PC-9 (cell line): ENCODE results near the gene FGD2. TPM values are rescaled to one million over a fixed set of nuclear protein-coding genes. Genes with fewer than 3 reads are reported as not detected.

Source experiments
- BruUV-seq: library from RNA; stranded (reverse); fragments of 400-500 nt; replicated peaks from 2 replicates; lab custom pipeline; 2021; lab: Mats Ljungman, UMichigan
- CTCF ChIA-PET: fragments of 300-600 bp; sonication (Branson Sonifier 250); formaldehyde crosslinking; loops from one replicate; lab custom pipeline; 2022; ENCODE audit warnings: antibody characterized with exemption; lab: Charles Lee
- POLR2A ChIA-PET: fragments of 300-600 bp; sonication (Branson Sonifier 250); formaldehyde crosslinking; loops from one replicate; lab custom pipeline; 2022; ENCODE audit warnings: antibody characterized with exemption; ENCODE audit not compliant: unreplicated experiment; lab: Charles Lee
- DNase-seq, 2 experiments: peaks; one replicate each; pipeline versions ENCODE4 v3.0.0 to v3.0.0-alpha.2; 2015 to 2022; ENCODE audit warnings: mixed read lengths in 1 of 2
- H2AFZ ChIP-seq: fragments of 200-600 bp; sonication (generic); 2 replicates; pipeline ENCODE4 v1.8.1; 2017; ENCODE audit warnings: antibody characterized with exemption
- H3F3A ChIP-seq: fragments of 200-600 bp; sonication (generic); 2 replicates; pipeline ENCODE4 v1.8.1; 2017; ENCODE audit warnings: antibody characterized with exemption, mild to moderate bottlenecking, low read depth; ENCODE audit not compliant: insufficient read depth
- H3K27ac ChIP-seq: fragments of 200-600 bp; sonication (generic); 2 replicates; pipeline ENCODE4 v1.6.1; 2016; ENCODE audit warnings: mixed run types
- H3K27me3 ChIP-seq: fragments of 200-600 bp; sonication (generic); 2 replicates; pipeline ENCODE4 v1.6.1; 2016; ENCODE audit warnings: low read depth, mixed run types; ENCODE audit not compliant: insufficient read depth
- H3K36me3 ChIP-seq: fragments of 200-600 bp; sonication (generic); 2 replicates; pipeline ENCODE4 v1.6.1; 2016; ENCODE audit warnings: low read depth, mixed run types
- H3K4me1 ChIP-seq: fragments of 200-600 bp; sonication (generic); replicated peaks from 2 replicates; pipeline ENCODE4 v1.6.1; 2016; ENCODE audit warnings: mixed run types; ENCODE audit not compliant: insufficient read depth
- H3K4me2 ChIP-seq: fragments of 200-600 bp; sonication (generic); 2 replicates; pipeline ENCODE4 v1.6.1; 2017; ENCODE audit warnings: mixed run types
- H3K4me3 ChIP-seq: fragments of 200-600 bp; sonication (generic); 2 replicates; pipeline ENCODE4 v1.6.1; 2016; ENCODE audit warnings: mixed run types
- H3K79me2 ChIP-seq: fragments of 200-600 bp; sonication (generic); 2 replicates; pipeline ENCODE4 v1.6.1; 2017; ENCODE audit warnings: low read depth, mixed run types
- H3K9me2 ChIP-seq: fragments of 200-600 bp; sonication (generic); 2 replicates; pipeline ENCODE4 v1.8.1; 2017; ENCODE audit warnings: mild to moderate bottlenecking; ENCODE audit not compliant: insufficient read depth
- H3K9me3 ChIP-seq: fragments of 200-600 bp; sonication (generic); 2 replicates; pipeline ENCODE4 v1.8.1; 2016; ENCODE audit warnings: low read depth; ENCODE audit not compliant: insufficient read depth
- H4K20me1 ChIP-seq: fragments of 200-600 bp; sonication (generic); 2 replicates; pipeline ENCODE4 v1.8.1; 2017; ENCODE audit not compliant: insufficient read depth
- CTCF ChIP-seq: fragments of 200-600 bp; sonication (generic); conservative IDR thresholded peaks from 2 replicates; pipeline ENCODE4 v1.6.1; 2017; ENCODE audit warnings: mixed run types, antibody characterized with exemption, mild to moderate bottlenecking, moderate library complexity
- EZH2 ChIP-seq: fragments of 200-600 bp; sonication (generic); IDR thresholded peaks from 2 replicates; pipeline ENCODE4 v1.8.0; 2017; ENCODE audit warnings: antibody characterized with exemption, low read depth
- intact Hi-C: fragments of 100-400 bp; cut with micrococcal nuclease; formaldehyde crosslinking; loops from one replicate; pipeline ENCODE4 v1.10.0; 2022; ENCODE audit not compliant: unreplicated experiment
- total RNA-seq: library from RNA; stranded (reverse); gene quantifications from 2 replicates; pipeline ENCODE4 v1.2.3, GENCODE V29; 2021

Gene FGD2
- total RNA-seq, 1 experiment from 2014 or later = 0.50 TPM

GRCh38 chr6:37004044-37004980 lies 1.1 kb upstream of the FGD2 start:
- Histone ChIP-seq H2AFZ (no peak overlapping the region), H3K79me2 (no peaks in the 10 kb centered on the region), H3K27me3 (peaks cover 3% of the 10 kb centered on the region; the same call in 1 of the 2 replicates), H3K27ac (no peak overlapping the region), H3K4me1 (no peaks in the 10 kb centered on the region), H3F3A (no peaks in the 10 kb centered on the region), H3K9me2 (no peaks in the 10 kb centered on the region), H3K4me3 (no peak overlapping the region), H4K20me1 (no peaks in the 10 kb centered on the region), H3K4me2 (no peak overlapping the region), H3K9me3 (no peaks in the 10 kb centered on the region), H3K36me3 (no peaks in the 10 kb centered on the region)
- intact Hi-C loops = no loop called here
- ChIA-PET POLR2A (no interaction called here), CTCF (no interaction called here)
- TF ChIP-seq EZH2 = no peak
- no peak for TF ChIP-seq CTCF
- no TSS peak for BruUV-seq
- no peak for DNase-seq

GRCh38 chr6:37005827-37006567 lies 542 bp downstream of the FGD2 start:
- Histone ChIP-seq H3F3A (no peaks in the 10 kb centered on the region), H3K27ac (no peak overlapping the region), H3K79me2 (no peaks in the 10 kb centered on the region), H4K20me1 (no peaks in the 10 kb centered on the region), H3K9me2 (no peaks in the 10 kb centered on the region), H3K9me3 (no peaks in the 10 kb centered on the region), H3K4me3 (no peak overlapping the region), H3K4me1 (no peaks in the 10 kb centered on the region), H2AFZ (no peak overlapping the region), H3K36me3 (no peaks in the 10 kb centered on the region), H3K27me3 (peaks cover 3% of the 10 kb centered on the region; the same call in 1 of the 2 replicates), H3K4me2 (no peak overlapping the region)
- BruUV-seq = no TSS peak
- POLR2A ChIA-PET = interaction anchor here (0.6 to 1.1 kb wide), 2 partner anchors 20 to 509 kb away, joined by 3 to 8 read pairs; partner anchors contain the start of gene MTCH1
- intact Hi-C loops = no loop called here
- CTCF ChIA-PET = interaction anchor here (0.5 to 1.7 kb wide), 2 partner anchors 12 to 281 kb away, joined by 3 to 4 read pairs; no protein-coding TSS in a partner anchor
- TF ChIP-seq EZH2 = no peak
- no peak for TF ChIP-seq CTCF
- no peak for DNase-seq

GRCh38 chr6:37006793-37007339 lies 1.4 kb downstream of the FGD2 start:
- POLR2A ChIA-PET = interaction anchor here (0.6 to 1.1 kb wide), 2 partner anchors 21 to 25 kb away, joined by 4 to 8 read pairs; partner anchors contain the start of gene MTCH1
- Histone ChIP-seq H3K9me2 (no peaks in the 10 kb centered on the region), H3K79me2 (no peaks in the 10 kb centered on the region), H3K4me1 (no peaks in the 10 kb centered on the region), H3F3A (no peaks in the 10 kb centered on the region), H2AFZ (no peak overlapping the region), H3K27me3 (peaks cover 2% of the 10 kb centered on the region; the same call in 1 of the 2 replicates), H3K27ac (no peak overlapping the region), H3K9me3 (no peaks in the 10 kb centered on the region), H4K20me1 (no peaks in the 10 kb centered on the region), H3K36me3 (no peaks in the 10 kb centered on the region), H3K4me3 (no peak overlapping the region), H3K4me2 (no peak overlapping the region)
- no peak for DNase-seq
- CTCF ChIA-PET = interaction anchor here (1.7 kb wide), 1 partner anchor 11 kb away, joined by 4 read pairs; no protein-coding TSS in a partner anchor
- no peak for TF ChIP-seq EZH2
- no peak for TF ChIP-seq CTCF
- BruUV-seq = no TSS peak
- intact Hi-C loops = no loop called here
